GM23338 (cell line): ENCODE results near the gene DGKB. TPM values are rescaled to one million over a fixed set of nuclear protein-coding genes. Genes with fewer than 3 reads are reported as not detected.

Source experiments
- ATAC-seq: fragments of 200-7000 bp; cut with Tn5 transposase; 3 replicates; pipeline ENCODE4 v1.9.1; 2020
- DNase-seq: peaks from one replicate; pipeline ENCODE4 v3.0.0-alpha.2; 2015; ENCODE audit warnings: low spot score
- H2AFZ ChIP-seq: fragments of 200-600 bp; sonication (generic); 2 replicates; pipeline ENCODE4 v1.8.0; 2016; ENCODE audit warnings: antibody characterized with exemption, mild to moderate bottlenecking, moderate library complexity
- H3F3A ChIP-seq: fragments of 200-600 bp; sonication (generic); replicated peaks from 2 replicates; pipeline ENCODE4 v1.8.0; 2017; ENCODE audit warnings: antibody characterized with exemption, mixed run types, low read depth
- H3K27ac ChIP-seq: fragments of 200-600 bp; sonication (generic); 2 replicates; pipeline ENCODE4 v1.6.1; 2016; ENCODE audit warnings: low read depth
- H3K27me3 ChIP-seq: fragments of 200-600 bp; sonication (generic); 2 replicates; pipeline ENCODE4 v1.8.0; 2016; ENCODE audit warnings: mild to moderate bottlenecking, mixed run types, moderate library complexity; ENCODE audit not compliant: insufficient read depth
- H3K36me3 ChIP-seq: fragments of 200-600 bp; sonication (generic); 2 replicates; pipeline ENCODE4 v1.8.0; 2016; ENCODE audit warnings: mild to moderate bottlenecking; ENCODE audit not compliant: insufficient read depth
- H3K4me1 ChIP-seq: fragments of 200-600 bp; sonication (generic); 2 replicates; pipeline ENCODE4 v1.8.0; 2016; ENCODE audit warnings: mild to moderate bottlenecking, moderate library complexity; ENCODE audit not compliant: insufficient read depth
- H3K4me2 ChIP-seq: fragments of 200-600 bp; sonication (generic); 2 replicates; pipeline ENCODE4 v1.7.1; 2017; ENCODE audit warnings: mixed run types
- H3K4me3 ChIP-seq: fragments of 200-600 bp; sonication (generic); 2 replicates; pipeline ENCODE4 v1.6.1; 2016; ENCODE audit warnings: mixed run types
- H3K79me2 ChIP-seq: fragments of 200-600 bp; sonication (generic); replicated peaks from 2 replicates; pipeline ENCODE4 v1.8.0; 2017; ENCODE audit warnings: mild to moderate bottlenecking; ENCODE audit not compliant: insufficient read depth
- H3K9me2 ChIP-seq: fragments of 200-600 bp; sonication (generic); 2 replicates; pipeline ENCODE4 v1.8.0; 2017; ENCODE audit not compliant: insufficient read depth
- H4K20me1 ChIP-seq: fragments of 200-600 bp; sonication (generic); replicated peaks from 2 replicates; pipeline ENCODE4 v1.8.0; 2017; ENCODE audit warnings: mild to moderate bottlenecking; ENCODE audit not compliant: insufficient read depth
- H3K27ac Mint-ChIP-seq: 2 replicates; pipeline ENCODE4 v1.8.0; 2020; ENCODE audit warnings: inconsistent platforms, mild to moderate bottlenecking, moderate library complexity, mixed read lengths
- H3K27me3 Mint-ChIP-seq: 3 replicates; pipeline ENCODE4 v1.8.0; 2022; ENCODE audit warnings: low read depth, mild to moderate bottlenecking, moderate library complexity, mixed read lengths, inconsistent platforms; ENCODE audit not compliant: insufficient read depth, poor library complexity
- H3K36me3 Mint-ChIP-seq: 3 replicates; pipeline ENCODE4 v1.8.0; 2021; ENCODE audit warnings: low read depth, mild to moderate bottlenecking, inconsistent platforms, moderate library complexity, mixed read lengths
- H3K4me1 Mint-ChIP-seq: 3 replicates; pipeline ENCODE4 v1.8.0; 2020; ENCODE audit warnings: mild to moderate bottlenecking, inconsistent platforms, mixed read lengths
- H3K4me3 Mint-ChIP-seq: 3 replicates; pipeline ENCODE4 v1.8.0; 2021; ENCODE audit warnings: moderate library complexity, mild to moderate bottlenecking, inconsistent platforms, mixed read lengths
- H3K9me3 Mint-ChIP-seq: 3 replicates; pipeline ENCODE4 v1.8.0; 2020; ENCODE audit warnings: moderate library complexity, mild to moderate bottlenecking, inconsistent platforms, mixed read lengths
- CREB1 ChIP-seq: fragments of 250-450 bp; sonication (Bioruptor Pico); IDR thresholded peaks from 2 replicates; pipeline ENCODE4 v1.5.0; 2020; ENCODE audit warnings: low read depth, mild to moderate bottlenecking, moderate library complexity
- EZH2 ChIP-seq: fragments of 200-600 bp; sonication (generic); IDR thresholded peaks from one replicate; pipeline ENCODE4 v1.8.0; 2017; ENCODE audit warnings: antibody characterized with exemption, mild to moderate bottlenecking, low read depth; ENCODE audit not compliant: unreplicated experiment
- EZH2phosphoT487 ChIP-seq: fragments of 200-600 bp; sonication (generic); IDR thresholded peaks from one replicate; pipeline ENCODE4 v1.8.1; 2018; ENCODE audit warnings: antibody characterized with exemption; ENCODE audit not compliant: unreplicated experiment
- JUNB ChIP-seq: IDR thresholded peaks from one replicate; pipeline ENCODE4 v1.6.1; 2016; ENCODE audit warnings: antibody characterized with exemption; ENCODE audit not compliant: unreplicated experiment
- NANOG ChIP-seq: IDR thresholded peaks from 2 replicates; pipeline ENCODE4 v1.6.1; 2016; ENCODE audit warnings: antibody characterized with exemption, borderline replicate concordance
- POLR2AphosphoS5 ChIP-seq: IDR thresholded peaks from 2 replicates; pipeline ENCODE4 v1.6.1; 2016; ENCODE audit warnings: antibody characterized with exemption, low read depth
- STAT1 ChIP-seq: IDR thresholded peaks from one replicate; pipeline ENCODE4 v1.6.1; 2016; ENCODE audit warnings: antibody characterized with exemption; ENCODE audit not compliant: unreplicated experiment
- ZNF114 ChIP-seq: fragments of 250-450 bp; sonication (Bioruptor Pico); IDR thresholded peaks from 2 replicates; pipeline ENCODE4 v1.5.0; 2020; ENCODE audit warnings: mild to moderate bottlenecking, moderate library complexity
- ZNF331 ChIP-seq: fragments of 250-450 bp; sonication (Bioruptor Pico); IDR thresholded peaks from 2 replicates; pipeline ENCODE4 v1.5.0; 2020; ENCODE audit warnings: low read depth, mild to moderate bottlenecking, moderate library complexity
- polyA plus RNA-seq: library from polyadenylated mRNA; unstranded; fragments of >200 nt; fragmentation: Nextera tagmentation; extraction: Ambion mirVana; gene quantifications from 2 replicates; pipeline ENCODE4 v1.2.1, GENCODE V29; 2016
- total RNA-seq: library from RNA; depleted of rRNA; stranded (reverse); fragments of >200 nt; shearing (Covaris generic); gene quantifications from 2 replicates; pipeline ENCODE4 v1.2.3, GENCODE V29; 2014
- TF ChIP-seq, protein P1 (sequence below): IDR thresholded peaks from one replicate; pipeline ENCODE4 v1.6.1; 2018; ENCODE audit warnings: antibody characterized with exemption; ENCODE audit not compliant: unreplicated experiment
- TF ChIP-seq, protein P2 (sequence below): fragments of 250-450 bp; sonication (Bioruptor Pico); IDR thresholded peaks from 2 replicates; pipeline ENCODE4 v1.5.0; 2020; ENCODE audit warnings: mild to moderate bottlenecking, moderate library complexity
- TF ChIP-seq, protein P3 (sequence below), 2 experiments: fragments of 200-600 bp in 1 of 2; sonication (generic) in 1 of 2; conservative IDR thresholded peaks; 2 replicates each; pipeline versions ENCODE4 v1.5.1 to v1.6.1; 2016 to 2017; ENCODE audit warnings: antibody characterized with exemption in 2 of 2, low read depth in 2 of 2, mild to moderate bottlenecking in 2 of 2, moderate library complexity in 1 of 2
- TF ChIP-seq, protein P4 (sequence below): IDR thresholded peaks from 2 replicates; pipeline ENCODE4 v1.6.1; 2016; ENCODE audit warnings: antibody characterized with exemption

DGKB gene
- total and polyA plus RNA-seq, 2 experiments from 2014 or later, result 4.8 to 11.5 TPM

DNA sequence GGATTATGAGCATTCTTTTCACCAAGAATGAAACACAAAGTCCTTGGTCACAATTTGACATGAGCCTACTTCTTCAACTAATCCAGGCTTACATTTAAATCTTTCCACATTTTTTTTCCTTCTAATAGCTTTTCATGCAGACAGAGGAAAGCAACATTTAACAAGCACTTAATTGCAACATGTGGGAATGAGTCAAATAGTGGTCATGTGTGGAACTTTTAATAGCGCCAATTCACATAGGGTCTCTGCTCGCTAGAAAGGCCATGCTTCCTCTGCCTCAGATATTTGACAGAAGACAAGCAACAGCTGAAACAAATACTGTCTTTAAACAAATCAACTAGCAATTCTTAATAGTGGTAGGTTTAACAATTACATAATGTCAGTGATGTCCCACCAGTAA lies 627.2 kb downstream of the DGKB start:
- Mint-ChIP-seq H3K27me3 (no peaks in the 10 kb centered on the region), H3K4me3 (no peak overlapping the region), H3K36me3 (no peaks in the 10 kb centered on the region), H3K9me3 (no peaks in the 10 kb centered on the region), H3K4me1 (peaks cover 16% of the 10 kb centered on the region), H3K27ac (no peak overlapping the region)
- no peaks in the 10 kb centered on the region for H3F3A ChIP-seq
- H2AFZ ChIP-seq, result no peak overlapping the region
- no peaks in the 10 kb centered on the region for H3K9me2 ChIP-seq
- peaks cover 16% of the 10 kb centered on the region for H3K4me1 ChIP-seq
- no peaks in the 10 kb centered on the region for H3K27me3 ChIP-seq
- no peaks in the 10 kb centered on the region for H3K36me3 ChIP-seq
- ATAC-seq (no peak), DNase-seq (no peak)
- no peak overlapping the region for H3K27ac ChIP-seq
- TF ChIP-seq NANOG, result no peak
- no peak for TF ChIP-seq EZH2phosphoT487
- TF ChIP-seq, protein P1, sequence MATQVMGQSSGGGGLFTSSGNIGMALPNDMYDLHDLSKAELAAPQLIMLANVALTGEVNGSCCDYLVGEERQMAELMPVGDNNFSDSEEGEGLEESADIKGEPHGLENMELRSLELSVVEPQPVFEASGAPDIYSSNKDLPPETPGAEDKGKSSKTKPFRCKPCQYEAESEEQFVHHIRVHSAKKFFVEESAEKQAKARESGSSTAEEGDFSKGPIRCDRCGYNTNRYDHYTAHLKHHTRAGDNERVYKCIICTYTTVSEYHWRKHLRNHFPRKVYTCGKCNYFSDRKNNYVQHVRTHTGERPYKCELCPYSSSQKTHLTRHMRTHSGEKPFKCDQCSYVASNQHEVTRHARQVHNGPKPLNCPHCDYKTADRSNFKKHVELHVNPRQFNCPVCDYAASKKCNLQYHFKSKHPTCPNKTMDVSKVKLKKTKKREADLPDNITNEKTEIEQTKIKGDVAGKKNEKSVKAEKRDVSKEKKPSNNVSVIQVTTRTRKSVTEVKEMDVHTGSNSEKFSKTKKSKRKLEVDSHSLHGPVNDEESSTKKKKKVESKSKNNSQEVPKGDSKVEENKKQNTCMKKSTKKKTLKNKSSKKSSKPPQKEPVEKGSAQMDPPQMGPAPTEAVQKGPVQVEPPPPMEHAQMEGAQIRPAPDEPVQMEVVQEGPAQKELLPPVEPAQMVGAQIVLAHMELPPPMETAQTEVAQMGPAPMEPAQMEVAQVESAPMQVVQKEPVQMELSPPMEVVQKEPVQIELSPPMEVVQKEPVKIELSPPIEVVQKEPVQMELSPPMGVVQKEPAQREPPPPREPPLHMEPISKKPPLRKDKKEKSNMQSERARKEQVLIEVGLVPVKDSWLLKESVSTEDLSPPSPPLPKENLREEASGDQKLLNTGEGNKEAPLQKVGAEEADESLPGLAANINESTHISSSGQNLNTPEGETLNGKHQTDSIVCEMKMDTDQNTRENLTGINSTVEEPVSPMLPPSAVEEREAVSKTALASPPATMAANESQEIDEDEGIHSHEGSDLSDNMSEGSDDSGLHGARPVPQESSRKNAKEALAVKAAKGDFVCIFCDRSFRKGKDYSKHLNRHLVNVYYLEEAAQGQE, result no peak
- TF ChIP-seq EZH2, result no peak
- TF ChIP-seq, protein P2, sequence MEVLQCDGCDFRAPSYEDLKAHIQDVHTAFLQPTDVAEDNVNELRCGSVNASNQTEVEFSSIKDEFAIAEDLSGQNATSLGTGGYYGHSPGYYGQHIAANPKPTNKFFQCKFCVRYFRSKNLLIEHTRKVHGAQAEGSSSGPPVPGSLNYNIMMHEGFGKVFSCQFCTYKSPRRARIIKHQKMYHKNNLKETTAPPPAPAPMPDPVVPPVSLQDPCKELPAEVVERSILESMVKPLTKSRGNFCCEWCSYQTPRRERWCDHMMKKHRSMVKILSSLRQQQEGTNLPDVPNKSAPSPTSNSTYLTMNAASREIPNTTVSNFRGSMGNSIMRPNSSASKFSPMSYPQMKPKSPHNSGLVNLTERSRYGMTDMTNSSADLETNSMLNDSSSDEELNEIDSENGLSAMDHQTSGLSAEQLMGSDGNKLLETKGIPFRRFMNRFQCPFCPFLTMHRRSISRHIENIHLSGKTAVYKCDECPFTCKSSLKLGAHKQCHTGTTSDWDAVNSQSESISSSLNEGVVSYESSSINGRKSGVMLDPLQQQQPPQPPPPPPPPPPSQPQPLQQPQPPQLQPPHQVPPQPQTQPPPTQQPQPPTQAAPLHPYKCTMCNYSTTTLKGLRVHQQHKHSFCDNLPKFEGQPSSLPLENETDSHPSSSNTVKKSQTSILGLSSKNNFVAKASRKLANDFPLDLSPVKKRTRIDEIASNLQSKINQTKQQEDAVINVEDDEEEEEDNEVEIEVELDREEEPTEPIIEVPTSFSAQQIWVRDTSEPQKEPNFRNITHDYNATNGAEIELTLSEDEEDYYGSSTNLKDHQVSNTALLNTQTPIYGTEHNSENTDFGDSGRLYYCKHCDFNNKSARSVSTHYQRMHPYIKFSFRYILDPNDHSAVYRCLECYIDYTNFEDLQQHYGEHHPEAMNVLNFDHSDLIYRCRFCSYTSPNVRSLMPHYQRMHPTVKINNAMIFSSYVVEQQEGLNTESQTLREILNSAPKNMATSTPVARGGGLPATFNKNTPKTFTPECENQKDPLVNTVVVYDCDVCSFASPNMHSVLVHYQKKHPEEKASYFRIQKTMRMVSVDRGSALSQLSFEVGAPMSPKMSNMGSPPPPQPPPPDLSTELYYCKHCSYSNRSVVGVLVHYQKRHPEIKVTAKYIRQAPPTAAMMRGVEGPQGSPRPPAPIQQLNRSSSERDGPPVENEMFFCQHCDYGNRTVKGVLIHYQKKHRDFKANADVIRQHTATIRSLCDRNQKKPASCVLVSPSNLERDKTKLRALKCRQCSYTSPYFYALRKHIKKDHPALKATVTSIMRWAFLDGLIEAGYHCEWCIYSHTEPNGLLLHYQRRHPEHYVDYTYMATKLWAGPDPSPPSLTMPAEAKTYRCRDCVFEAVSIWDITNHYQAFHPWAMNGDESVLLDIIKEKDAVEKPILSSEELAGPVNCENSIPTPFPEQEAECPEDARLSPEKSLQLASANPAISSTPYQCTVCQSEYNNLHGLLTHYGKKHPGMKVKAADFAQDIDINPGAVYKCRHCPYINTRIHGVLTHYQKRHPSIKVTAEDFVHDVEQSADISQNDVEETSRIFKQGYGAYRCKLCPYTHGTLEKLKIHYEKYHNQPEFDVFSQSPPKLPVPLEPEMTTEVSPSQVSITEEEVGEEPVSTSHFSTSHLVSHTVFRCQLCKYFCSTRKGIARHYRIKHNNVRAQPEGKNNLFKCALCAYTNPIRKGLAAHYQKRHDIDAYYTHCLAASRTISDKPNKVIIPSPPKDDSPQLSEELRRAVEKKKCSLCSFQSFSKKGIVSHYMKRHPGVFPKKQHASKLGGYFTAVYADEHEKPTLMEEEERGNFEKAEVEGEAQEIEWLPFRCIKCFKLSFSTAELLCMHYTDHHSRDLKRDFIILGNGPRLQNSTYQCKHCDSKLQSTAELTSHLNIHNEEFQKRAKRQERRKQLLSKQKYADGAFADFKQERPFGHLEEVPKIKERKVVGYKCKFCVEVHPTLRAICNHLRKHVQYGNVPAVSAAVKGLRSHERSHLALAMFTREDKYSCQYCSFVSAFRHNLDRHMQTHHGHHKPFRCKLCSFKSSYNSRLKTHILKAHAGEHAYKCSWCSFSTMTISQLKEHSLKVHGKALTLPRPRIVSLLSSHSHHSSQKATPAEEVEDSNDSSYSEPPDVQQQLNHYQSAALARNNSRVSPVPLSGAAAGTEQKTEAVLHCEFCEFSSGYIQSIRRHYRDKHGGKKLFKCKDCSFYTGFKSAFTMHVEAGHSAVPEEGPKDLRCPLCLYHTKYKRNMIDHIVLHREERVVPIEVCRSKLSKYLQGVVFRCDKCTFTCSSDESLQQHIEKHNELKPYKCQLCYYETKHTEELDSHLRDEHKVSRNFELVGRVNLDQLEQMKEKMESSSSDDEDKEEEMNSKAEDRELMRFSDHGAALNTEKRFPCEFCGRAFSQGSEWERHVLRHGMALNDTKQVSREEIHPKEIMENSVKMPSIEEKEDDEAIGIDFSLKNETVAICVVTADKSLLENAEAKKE (CRISPR knock-in tag), result no peak
- TF ChIP-seq, protein P3, sequence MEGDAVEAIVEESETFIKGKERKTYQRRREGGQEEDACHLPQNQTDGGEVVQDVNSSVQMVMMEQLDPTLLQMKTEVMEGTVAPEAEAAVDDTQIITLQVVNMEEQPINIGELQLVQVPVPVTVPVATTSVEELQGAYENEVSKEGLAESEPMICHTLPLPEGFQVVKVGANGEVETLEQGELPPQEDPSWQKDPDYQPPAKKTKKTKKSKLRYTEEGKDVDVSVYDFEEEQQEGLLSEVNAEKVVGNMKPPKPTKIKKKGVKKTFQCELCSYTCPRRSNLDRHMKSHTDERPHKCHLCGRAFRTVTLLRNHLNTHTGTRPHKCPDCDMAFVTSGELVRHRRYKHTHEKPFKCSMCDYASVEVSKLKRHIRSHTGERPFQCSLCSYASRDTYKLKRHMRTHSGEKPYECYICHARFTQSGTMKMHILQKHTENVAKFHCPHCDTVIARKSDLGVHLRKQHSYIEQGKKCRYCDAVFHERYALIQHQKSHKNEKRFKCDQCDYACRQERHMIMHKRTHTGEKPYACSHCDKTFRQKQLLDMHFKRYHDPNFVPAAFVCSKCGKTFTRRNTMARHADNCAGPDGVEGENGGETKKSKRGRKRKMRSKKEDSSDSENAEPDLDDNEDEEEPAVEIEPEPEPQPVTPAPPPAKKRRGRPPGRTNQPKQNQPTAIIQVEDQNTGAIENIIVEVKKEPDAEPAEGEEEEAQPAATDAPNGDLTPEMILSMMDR (conservative IDR thresholded peaks at IDR 0.05; ENCODE audit: low read depth in 2 of 2), result no peak
- TF ChIP-seq JUNB, result no peak
- no peak for TF ChIP-seq STAT1
- TF ChIP-seq ZNF331, result no peak
- TF ChIP-seq, protein P4, sequence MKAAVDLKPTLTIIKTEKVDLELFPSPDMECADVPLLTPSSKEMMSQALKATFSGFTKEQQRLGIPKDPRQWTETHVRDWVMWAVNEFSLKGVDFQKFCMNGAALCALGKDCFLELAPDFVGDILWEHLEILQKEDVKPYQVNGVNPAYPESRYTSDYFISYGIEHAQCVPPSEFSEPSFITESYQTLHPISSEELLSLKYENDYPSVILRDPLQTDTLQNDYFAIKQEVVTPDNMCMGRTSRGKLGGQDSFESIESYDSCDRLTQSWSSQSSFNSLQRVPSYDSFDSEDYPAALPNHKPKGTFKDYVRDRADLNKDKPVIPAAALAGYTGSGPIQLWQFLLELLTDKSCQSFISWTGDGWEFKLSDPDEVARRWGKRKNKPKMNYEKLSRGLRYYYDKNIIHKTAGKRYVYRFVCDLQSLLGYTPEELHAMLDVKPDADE, result no peak
- TF ChIP-seq POLR2AphosphoS5, result no peak
- no peak for TF ChIP-seq ZNF114 (CRISPR knock-in tag)
- no peak for TF ChIP-seq CREB1 (CRISPR knock-in tag)
- H4K20me1 ChIP-seq, result no peaks in the 10 kb centered on the region
- H3K4me3 ChIP-seq, result no peak overlapping the region
- no peaks in the 10 kb centered on the region for H3K79me2 ChIP-seq
- no peak overlapping the region for H3K4me2 ChIP-seq
